ENCODE measurements around the gene CRHR1.
"Not testable (repeated sequence)": the region's sequence is repeated elsewhere in the genome, so short reads cannot be mapped to it uniquely, and the experiment has no call there.

The CRHR1 gene

DNA sequence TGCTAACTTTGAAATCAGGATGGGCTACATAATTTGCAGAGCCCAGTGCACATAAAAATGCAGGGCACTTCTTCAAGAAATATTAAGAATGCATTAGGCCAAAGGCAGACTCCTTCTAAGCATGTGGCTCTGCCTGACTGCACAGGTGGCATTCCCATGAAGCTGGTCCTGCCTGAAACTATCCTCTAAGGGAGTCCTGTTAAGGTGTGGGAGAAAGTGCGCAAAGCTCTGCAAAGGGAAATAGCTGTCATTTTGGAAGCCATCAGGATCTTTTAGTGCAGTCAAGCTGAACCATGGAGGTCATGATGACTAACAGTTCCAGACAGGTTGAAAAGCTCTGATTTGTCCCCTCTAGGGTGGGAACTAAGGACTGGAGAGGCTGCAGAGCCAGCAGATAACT, 41.9 kb upstream of the CRHR1 start:
- Histone ChIP-seq H3K4me3 (replicated peaks; ENCODE audit: low read depth, low read length) (no peak overlapping the region), H3K36me3 (ENCODE audit: control insufficient read depth, insufficient read depth, low read length) (no peaks in the 10 kb centered on the region), H3K27me3 (replicated peaks; ENCODE audit: control insufficient read depth, insufficient read depth, low read length) (no peaks in the 10 kb centered on the region; the same call in 1 of the 2 replicates)
- DNase-seq (ENCODE audit: extremely low read depth, insufficient read length): no peak
- TF ChIP-seq, protein P1, sequence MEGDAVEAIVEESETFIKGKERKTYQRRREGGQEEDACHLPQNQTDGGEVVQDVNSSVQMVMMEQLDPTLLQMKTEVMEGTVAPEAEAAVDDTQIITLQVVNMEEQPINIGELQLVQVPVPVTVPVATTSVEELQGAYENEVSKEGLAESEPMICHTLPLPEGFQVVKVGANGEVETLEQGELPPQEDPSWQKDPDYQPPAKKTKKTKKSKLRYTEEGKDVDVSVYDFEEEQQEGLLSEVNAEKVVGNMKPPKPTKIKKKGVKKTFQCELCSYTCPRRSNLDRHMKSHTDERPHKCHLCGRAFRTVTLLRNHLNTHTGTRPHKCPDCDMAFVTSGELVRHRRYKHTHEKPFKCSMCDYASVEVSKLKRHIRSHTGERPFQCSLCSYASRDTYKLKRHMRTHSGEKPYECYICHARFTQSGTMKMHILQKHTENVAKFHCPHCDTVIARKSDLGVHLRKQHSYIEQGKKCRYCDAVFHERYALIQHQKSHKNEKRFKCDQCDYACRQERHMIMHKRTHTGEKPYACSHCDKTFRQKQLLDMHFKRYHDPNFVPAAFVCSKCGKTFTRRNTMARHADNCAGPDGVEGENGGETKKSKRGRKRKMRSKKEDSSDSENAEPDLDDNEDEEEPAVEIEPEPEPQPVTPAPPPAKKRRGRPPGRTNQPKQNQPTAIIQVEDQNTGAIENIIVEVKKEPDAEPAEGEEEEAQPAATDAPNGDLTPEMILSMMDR (IDR thresholded peaks at IDR 0.05; ENCODE audit: insufficient read depth, low read length, poor library complexity, severe bottlenecking): no peak

DNA sequence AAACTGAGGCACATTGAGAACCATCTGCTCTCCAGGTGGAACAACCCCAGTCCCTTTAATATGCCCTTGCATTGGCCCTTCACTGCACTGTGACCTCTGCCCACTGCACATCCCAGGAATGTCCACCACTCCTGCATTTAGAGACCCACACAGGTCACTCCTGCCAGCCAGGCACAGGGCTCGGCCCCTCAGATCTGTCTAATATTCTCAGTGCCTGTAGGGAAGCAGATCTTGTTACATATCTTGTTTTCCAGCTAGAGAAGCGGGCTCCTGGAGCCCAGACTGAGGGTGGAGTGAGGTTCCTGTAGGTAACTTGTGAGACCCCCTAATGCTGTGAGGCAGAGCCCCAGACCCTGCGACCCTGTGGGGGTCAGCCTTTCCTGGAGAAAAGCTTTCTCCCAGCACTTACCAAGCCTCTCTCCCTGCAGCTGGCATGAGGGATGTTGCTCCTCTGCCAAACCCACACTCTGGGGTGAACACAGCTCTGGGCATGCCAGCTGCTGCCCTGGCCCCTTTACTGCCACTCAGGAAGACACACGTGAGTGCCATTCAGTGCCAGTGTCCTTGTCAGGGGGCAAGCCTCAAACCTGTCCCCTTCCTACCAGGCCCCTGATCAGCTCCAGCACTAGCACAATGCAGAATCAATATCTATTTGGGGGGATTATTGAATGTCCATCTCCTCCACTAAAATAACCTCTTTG, 40.3 kb upstream of the CRHR1 start:
- H3K27me3 ChIP-seq (replicated peaks; ENCODE audit: control insufficient read depth, insufficient read depth, low read length): no peaks in the 10 kb centered on the region; the same call in none of the 2 replicates
- no peaks in the 10 kb centered on the region for H3K36me3 ChIP-seq (ENCODE audit: control insufficient read depth, insufficient read depth, low read length)
- DNase-seq (ENCODE audit: extremely low read depth, insufficient read length): no peak
- no peak overlapping the region for H3K4me3 ChIP-seq (replicated peaks; ENCODE audit: low read depth, low read length)
- TF ChIP-seq, protein P1 (IDR thresholded peaks at IDR 0.05; ENCODE audit: insufficient read depth, low read length, poor library complexity, severe bottlenecking): no peak

DNA sequence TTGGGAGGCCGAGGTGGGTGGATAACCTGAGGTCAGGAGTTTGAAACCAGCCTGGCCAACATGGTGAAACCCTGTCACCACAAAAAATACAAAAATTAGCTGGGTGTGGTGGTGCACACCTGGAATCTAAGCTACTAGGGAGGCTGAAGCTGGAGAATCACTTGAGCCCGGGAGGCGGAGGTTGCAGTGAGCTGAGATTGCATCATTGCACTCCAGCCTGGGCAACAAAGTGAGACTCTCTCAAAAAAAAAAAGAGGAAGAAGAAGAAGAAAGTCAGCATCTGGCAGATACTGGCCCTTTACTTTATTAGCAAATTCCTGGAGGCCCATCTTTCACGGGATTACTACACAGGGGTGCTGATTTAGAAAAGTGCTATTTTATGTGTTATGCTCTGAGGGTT, 39.3 kb upstream of the CRHR1 start:
- H3K27me3 ChIP-seq (replicated peaks; ENCODE audit: control insufficient read depth, insufficient read depth, low read length); H3K4me3 ChIP-seq (replicated peaks; ENCODE audit: low read depth, low read length); H3K36me3 ChIP-seq (ENCODE audit: control insufficient read depth, insufficient read depth, low read length); DNase-seq (ENCODE audit: extremely low read depth, insufficient read length): not testable (repeated sequence)

DNA sequence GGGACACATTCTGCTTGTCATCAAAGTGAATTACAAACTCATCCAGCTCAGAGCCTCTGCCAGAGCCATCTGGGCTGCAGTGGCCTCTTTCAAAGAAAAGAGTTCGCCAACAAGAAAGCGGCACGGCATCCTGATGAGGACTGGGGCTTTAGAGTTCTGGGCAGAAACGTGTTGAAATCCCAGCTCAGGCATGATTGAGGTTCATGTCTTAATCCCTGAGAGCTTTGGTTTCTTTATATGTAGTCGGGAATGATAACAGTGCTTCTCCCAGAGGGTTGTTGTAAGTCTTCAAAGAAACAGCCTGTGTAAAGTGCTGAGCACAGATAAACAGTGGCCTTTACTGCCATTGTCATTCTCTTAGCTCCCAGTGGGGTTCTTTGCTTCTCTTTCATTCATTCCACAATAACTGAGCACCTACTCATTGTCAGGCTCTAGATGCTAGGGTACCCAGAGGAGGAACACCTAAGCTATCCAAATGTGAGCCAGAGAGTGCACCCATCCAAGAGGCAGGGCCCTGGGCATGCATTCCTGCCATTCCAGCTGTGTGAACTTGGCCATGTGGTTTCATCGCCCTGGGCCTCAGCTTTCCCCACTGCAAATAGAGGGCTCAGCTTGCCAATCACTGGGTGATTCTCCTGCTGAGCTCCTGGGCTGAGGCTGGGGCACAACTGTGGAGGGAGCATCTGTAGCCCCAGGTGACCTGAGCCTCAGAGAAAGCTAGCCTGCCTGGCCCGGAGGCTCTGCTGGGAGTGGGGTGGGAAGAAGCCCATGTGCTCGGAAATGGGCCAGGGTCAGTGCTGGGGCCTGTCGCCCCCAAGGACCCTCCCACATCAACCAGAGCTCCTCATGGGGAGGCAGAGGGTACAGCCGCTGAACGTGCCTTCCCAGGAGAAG, 38.3 kb upstream of the CRHR1 start:
- no peak for DNase-seq (ENCODE audit: extremely low read depth, insufficient read length)
- H3K4me3 ChIP-seq (replicated peaks; ENCODE audit: low read depth, low read length): no peak overlapping the region
- TF ChIP-seq, protein P1 (IDR thresholded peaks at IDR 0.05; ENCODE audit: insufficient read depth, low read length, poor library complexity, severe bottlenecking): no peak
- no peaks in the 10 kb centered on the region for H3K36me3 ChIP-seq (ENCODE audit: control insufficient read depth, insufficient read depth, low read length)
- no peaks in the 10 kb centered on the region; the same call in none of the 2 replicates for H3K27me3 ChIP-seq (replicated peaks; ENCODE audit: control insufficient read depth, insufficient read depth, low read length)

DNA sequence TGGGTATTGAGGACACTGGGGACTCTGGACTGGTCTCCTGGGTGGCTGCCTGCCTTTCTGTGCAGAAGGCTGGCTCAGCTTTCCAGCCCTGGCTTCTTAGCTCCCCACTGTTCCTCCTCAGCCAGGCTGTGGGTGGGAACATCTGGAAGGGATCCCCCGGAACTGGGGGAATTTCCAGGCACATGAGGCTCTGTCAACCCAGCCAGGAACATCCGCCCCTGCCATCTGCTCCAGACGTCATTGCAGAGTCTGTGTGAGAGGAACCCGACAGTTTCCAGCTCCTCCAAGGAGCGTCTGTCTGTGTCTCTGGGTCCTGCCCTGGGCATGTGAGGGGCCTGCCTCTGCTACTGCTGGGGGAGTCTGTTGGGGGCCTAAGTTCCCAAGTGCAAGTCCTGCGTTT, 36.2 kb upstream of the CRHR1 start:
- TF ChIP-seq, protein P1 (IDR thresholded peaks at IDR 0.05; ENCODE audit: insufficient read depth, low read length, poor library complexity, severe bottlenecking): no peak
- no peaks in the 10 kb centered on the region for H3K36me3 ChIP-seq (ENCODE audit: control insufficient read depth, insufficient read depth, low read length)
- H3K27me3 ChIP-seq (replicated peaks; ENCODE audit: control insufficient read depth, insufficient read depth, low read length): no peaks in the 10 kb centered on the region; the same call in none of the 2 replicates
- no peak for DNase-seq (ENCODE audit: extremely low read depth, insufficient read length)
- H3K4me3 ChIP-seq (replicated peaks; ENCODE audit: low read depth, low read length): no peak overlapping the region

DNA sequence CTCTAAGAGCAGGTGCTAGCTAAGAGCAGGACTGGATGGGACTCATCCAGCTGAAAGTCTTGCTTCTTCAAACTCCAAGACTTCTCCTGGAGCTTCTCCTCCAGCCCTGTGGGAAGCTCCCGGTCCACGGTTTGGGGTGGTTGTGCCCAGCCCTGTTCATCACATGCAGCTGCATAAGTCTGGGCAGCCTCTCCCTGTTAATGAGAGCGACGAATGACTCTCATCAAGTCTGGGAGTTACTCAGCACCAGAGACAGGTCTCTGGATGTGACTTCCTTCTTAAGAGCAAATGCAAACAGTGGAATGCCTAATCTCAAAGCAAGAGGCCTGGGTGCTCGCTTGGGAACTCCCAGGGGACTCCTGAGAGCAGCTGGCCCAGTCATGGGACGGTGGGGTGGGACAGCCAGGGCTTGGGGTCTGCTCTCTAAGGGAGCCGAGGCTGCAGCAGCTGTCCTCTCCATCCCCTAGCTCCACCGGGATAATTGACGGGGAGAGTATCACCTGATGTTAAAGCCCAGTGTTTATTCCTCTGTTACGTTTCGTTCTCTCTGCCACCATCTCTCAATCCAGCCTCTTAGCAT, 35.3 kb upstream of the CRHR1 start:
- no peaks in the 10 kb centered on the region for H3K36me3 ChIP-seq (ENCODE audit: control insufficient read depth, insufficient read depth, low read length)
- H3K27me3 ChIP-seq (replicated peaks; ENCODE audit: control insufficient read depth, insufficient read depth, low read length): no peaks in the 10 kb centered on the region; the same call in none of the 2 replicates
- DNase-seq (ENCODE audit: extremely low read depth, insufficient read length): no peak
- no peak overlapping the region for H3K4me3 ChIP-seq (replicated peaks; ENCODE audit: low read depth, low read length)
- TF ChIP-seq, protein P1 (IDR thresholded peaks at IDR 0.05; ENCODE audit: insufficient read depth, low read length, poor library complexity, severe bottlenecking): no peak

Data from GM06990 (cell line).